ENCODE data around the gene TDRD1. TPM values are rescaled to one million over a fixed set of nuclear protein-coding genes. Genes with fewer than 3 reads are reported as not detected.

The TDRD1 gene
- total and polyA plus RNA-seq, 2 donors (not counting 1 experiment from before 2014, with no cell fraction given): 0.10 to 0.22 TPM

DNA sequence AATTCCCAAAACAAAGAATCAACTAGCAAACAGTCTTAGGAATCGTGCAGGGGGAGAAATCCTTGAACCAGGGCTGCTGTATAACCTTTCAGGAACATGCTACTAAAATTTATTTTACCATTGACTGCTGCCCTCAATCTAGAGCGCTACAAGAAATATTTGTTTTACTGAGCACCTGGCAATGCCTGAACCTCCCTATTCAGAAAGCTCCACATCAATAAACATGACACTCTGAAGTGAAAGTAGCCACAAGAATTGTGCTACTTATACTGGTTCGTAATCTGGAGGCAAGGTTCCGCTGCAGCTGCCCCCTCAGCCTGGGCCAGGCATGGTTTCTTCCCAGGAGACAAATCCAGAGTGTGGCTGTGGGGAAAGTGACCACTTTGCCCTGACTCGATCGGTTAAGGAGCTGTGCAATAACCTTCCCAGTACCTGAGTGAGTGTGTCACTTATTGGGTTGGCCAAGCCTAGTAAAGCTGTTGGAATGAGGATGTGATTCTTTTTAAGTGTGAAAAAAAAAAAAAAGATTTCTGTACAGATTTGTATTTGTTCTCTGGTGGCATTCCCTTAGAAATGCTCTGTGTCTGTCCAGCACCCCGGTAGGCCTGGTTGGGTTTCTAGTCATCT lies 67.6 kb downstream of the TDRD1 start:
- Histone ChIP-seq H3K27ac (ENCODE audit: low read length in 2 of 2) (no peak overlapping the region), H3K27me3 (replicated peaks in 1 of 4; ENCODE audit: control extremely low read depth in 1 of 4, control insufficient read depth in 3 of 4, insufficient read depth in 4 of 4, low read length in 3 of 4) (peaks cover 0 to 8% (median 1%) of the 10 kb centered on the region in 4 experiments), H2AFZ (ENCODE audit: insufficient read depth, low read depth, low read length, poor library complexity, severe bottlenecking) (no peak overlapping the region), H3K4me1 (ENCODE audit: control insufficient read depth in 2 of 2, insufficient read depth in 2 of 2, low read length in 2 of 2) (no peaks in the 10 kb centered on the region), H4K20me1 (ENCODE audit: control insufficient read depth, insufficient read depth, low read length, poor library complexity, severe bottlenecking) (no peaks in the 10 kb centered on the region), H3K9me3 (ENCODE audit: control extremely low read depth in 1 of 3, control insufficient read depth in 2 of 3, insufficient read depth in 1 of 3, low read length in 2 of 3) (no peaks in the 10 kb centered on the region), H3K4me2 (replicated peaks; ENCODE audit: low read depth, low read length, poor library complexity, severe bottlenecking) (no peak overlapping the region), H3K79me2 (ENCODE audit: control insufficient read depth, insufficient read depth, low read length) (no peaks in the 10 kb centered on the region), H3K9ac (ENCODE audit: low read length) (no peak overlapping the region), H3K36me3 (replicated peaks in 1 of 2; ENCODE audit: control extremely low read depth in 1 of 2, control insufficient read depth in 1 of 2, extremely low read depth in 1 of 2, insufficient read depth in 2 of 2, low read length in 1 of 2) (no peaks in the 10 kb centered on the region), H3K4me3 (ENCODE audit: control extremely low read depth in 1 of 5, extremely low read depth in 1 of 5, insufficient read depth in 1 of 5, low read depth in 2 of 5, low read length in 4 of 5) (no peak overlapping the region)
- DNase-seq: no peak
- TF ChIP-seq, protein P1, sequence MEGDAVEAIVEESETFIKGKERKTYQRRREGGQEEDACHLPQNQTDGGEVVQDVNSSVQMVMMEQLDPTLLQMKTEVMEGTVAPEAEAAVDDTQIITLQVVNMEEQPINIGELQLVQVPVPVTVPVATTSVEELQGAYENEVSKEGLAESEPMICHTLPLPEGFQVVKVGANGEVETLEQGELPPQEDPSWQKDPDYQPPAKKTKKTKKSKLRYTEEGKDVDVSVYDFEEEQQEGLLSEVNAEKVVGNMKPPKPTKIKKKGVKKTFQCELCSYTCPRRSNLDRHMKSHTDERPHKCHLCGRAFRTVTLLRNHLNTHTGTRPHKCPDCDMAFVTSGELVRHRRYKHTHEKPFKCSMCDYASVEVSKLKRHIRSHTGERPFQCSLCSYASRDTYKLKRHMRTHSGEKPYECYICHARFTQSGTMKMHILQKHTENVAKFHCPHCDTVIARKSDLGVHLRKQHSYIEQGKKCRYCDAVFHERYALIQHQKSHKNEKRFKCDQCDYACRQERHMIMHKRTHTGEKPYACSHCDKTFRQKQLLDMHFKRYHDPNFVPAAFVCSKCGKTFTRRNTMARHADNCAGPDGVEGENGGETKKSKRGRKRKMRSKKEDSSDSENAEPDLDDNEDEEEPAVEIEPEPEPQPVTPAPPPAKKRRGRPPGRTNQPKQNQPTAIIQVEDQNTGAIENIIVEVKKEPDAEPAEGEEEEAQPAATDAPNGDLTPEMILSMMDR (IDR thresholded peaks at IDR 0.05): no peak
- TF ChIP-seq EZH2 (IDR thresholded peaks at IDR 0.05; ENCODE audit: borderline replicate concordance, insufficient read depth, low read depth, low read length, poor library complexity, severe bottlenecking): no peak
- WGBS (ENCODE audit: insufficient coverage): 88% methylated on average over 5 of the region's 7 CpGs
- ChIA-PET POLR2A (no interaction called here), CTCF (interaction anchor here (0.9 kb wide), 1 partner anchor 8 kb away, joined by 3 read pairs; the partner anchor contains the start of gene VWA2)
- intact Hi-C loops (cut with micrococcal nuclease): no loop called here
- peaks cover 40% of the 10 kb centered on the region for H3K27me3 Mint-ChIP-seq
- H3K27ac Mint-ChIP-seq: no peak overlapping the region
- H3K4me1 Mint-ChIP-seq: no peaks in the 10 kb centered on the region
- peaks cover 5% of the 10 kb centered on the region for H3K9me3 Mint-ChIP-seq (ENCODE audit: insufficient read depth)
- ATAC-seq (ENCODE audit: low read depth): no peak
- no peak overlapping the region for H3K4me3 Mint-ChIP-seq

DNA sequence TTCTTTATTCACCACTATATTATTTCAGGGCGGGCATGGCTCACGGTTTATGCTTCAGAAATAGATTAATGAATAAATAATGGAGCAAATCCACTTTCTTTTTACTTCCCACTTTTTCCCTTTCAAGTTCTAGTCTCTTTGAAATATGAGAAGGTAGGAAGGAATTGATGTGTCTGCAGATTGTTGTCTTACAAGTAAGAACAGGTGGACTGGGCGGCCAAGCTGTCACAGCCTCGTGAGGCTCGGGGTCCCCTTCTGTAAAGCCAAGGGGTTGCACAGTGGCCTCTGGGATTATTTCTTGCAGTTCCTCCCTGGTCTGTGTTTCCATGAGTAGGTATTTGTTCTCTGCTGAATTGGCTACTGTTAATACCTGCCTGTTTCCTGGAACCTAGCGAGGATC lies 71.1 kb downstream of the TDRD1 start:
- no peak overlapping the region for H3K9ac ChIP-seq (ENCODE audit: low read length)
- H3K27me3 ChIP-seq (replicated peaks in 1 of 4; ENCODE audit: control extremely low read depth in 1 of 4, control insufficient read depth in 3 of 4, insufficient read depth in 4 of 4, low read length in 3 of 4): no peaks in the 10 kb centered on the region
- no peak overlapping the region for H3K27ac ChIP-seq (ENCODE audit: low read length in 2 of 2)
- ATAC-seq (ENCODE audit: low read depth) (no peak), DNase-seq (no peak)
- no peak overlapping the region for H2AFZ ChIP-seq (ENCODE audit: insufficient read depth, low read depth, low read length, poor library complexity, severe bottlenecking)
- H3K27me3 Mint-ChIP-seq: peaks cover 19% of the 10 kb centered on the region
- no peaks in the 10 kb centered on the region for H3K79me2 ChIP-seq (ENCODE audit: control insufficient read depth, insufficient read depth, low read length)
- H3K4me3 ChIP-seq (ENCODE audit: control extremely low read depth in 1 of 5, extremely low read depth in 1 of 5, insufficient read depth in 1 of 5, low read depth in 2 of 5, low read length in 4 of 5): no peak overlapping the region
- peaks cover 5% of the 10 kb centered on the region for H3K9me3 Mint-ChIP-seq (ENCODE audit: insufficient read depth)
- no peaks in the 10 kb centered on the region for H3K4me1 Mint-ChIP-seq
- no peaks in the 10 kb centered on the region for H3K36me3 ChIP-seq (replicated peaks in 1 of 2; ENCODE audit: control extremely low read depth in 1 of 2, control insufficient read depth in 1 of 2, extremely low read depth in 1 of 2, insufficient read depth in 2 of 2, low read length in 1 of 2)
- 90% methylated on average over 4 of the region's 6 CpGs for WGBS (ENCODE audit: insufficient coverage)
- no peaks in the 10 kb centered on the region for H4K20me1 ChIP-seq (ENCODE audit: control insufficient read depth, insufficient read depth, low read length, poor library complexity, severe bottlenecking)
- CTCF ChIA-PET: no interaction called here
- H3K9me3 ChIP-seq (ENCODE audit: control extremely low read depth in 1 of 3, control insufficient read depth in 2 of 3, insufficient read depth in 1 of 3, low read length in 2 of 3): no peaks in the 10 kb centered on the region
- H3K4me1 ChIP-seq (ENCODE audit: control insufficient read depth in 2 of 2, insufficient read depth in 2 of 2, low read length in 2 of 2): no peaks in the 10 kb centered on the region
- no peak overlapping the region for H3K27ac Mint-ChIP-seq
- H3K4me3 Mint-ChIP-seq: no peak overlapping the region
- H3K4me2 ChIP-seq (replicated peaks; ENCODE audit: low read depth, low read length, poor library complexity, severe bottlenecking): no peak overlapping the region
- POLR2A ChIA-PET: no interaction called here
- TF ChIP-seq EZH2 (IDR thresholded peaks at IDR 0.05; ENCODE audit: borderline replicate concordance, insufficient read depth, low read depth, low read length, poor library complexity, severe bottlenecking): no peak
- TF ChIP-seq, protein P1 (IDR thresholded peaks at IDR 0.05): no peak
- intact Hi-C loops (cut with micrococcal nuclease): no loop called here

Data from B cell (primary cell).